ENCODE measurements around the gene FAM53B. TPM values are rescaled to one million over a fixed set of nuclear protein-coding genes. Genes with fewer than 3 reads are reported as not detected.

FAM53B gene
- total RNA-seq, 1 experiment from 2014 or later: 18.3 TPM

- TF ChIP-seq, protein P1, sequence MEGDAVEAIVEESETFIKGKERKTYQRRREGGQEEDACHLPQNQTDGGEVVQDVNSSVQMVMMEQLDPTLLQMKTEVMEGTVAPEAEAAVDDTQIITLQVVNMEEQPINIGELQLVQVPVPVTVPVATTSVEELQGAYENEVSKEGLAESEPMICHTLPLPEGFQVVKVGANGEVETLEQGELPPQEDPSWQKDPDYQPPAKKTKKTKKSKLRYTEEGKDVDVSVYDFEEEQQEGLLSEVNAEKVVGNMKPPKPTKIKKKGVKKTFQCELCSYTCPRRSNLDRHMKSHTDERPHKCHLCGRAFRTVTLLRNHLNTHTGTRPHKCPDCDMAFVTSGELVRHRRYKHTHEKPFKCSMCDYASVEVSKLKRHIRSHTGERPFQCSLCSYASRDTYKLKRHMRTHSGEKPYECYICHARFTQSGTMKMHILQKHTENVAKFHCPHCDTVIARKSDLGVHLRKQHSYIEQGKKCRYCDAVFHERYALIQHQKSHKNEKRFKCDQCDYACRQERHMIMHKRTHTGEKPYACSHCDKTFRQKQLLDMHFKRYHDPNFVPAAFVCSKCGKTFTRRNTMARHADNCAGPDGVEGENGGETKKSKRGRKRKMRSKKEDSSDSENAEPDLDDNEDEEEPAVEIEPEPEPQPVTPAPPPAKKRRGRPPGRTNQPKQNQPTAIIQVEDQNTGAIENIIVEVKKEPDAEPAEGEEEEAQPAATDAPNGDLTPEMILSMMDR (conservative IDR thresholded peaks at IDR 0.05; ENCODE audit: low read depth, low read length): no peak
- TF ChIP-seq EZH2 (IDR thresholded peaks at IDR 0.05; ENCODE audit: borderline replicate concordance, low read depth, low read length, poor library complexity, severe bottlenecking): no peak
- POLR2A ChIA-PET (ENCODE audit: low non-redundant PET): no interaction called here
- CTCF ChIA-PET: interaction anchor here (0.6 kb wide), 1 partner anchor 7 kb away, joined by 3 read pairs; no protein-coding TSS in a partner anchor
These were observed 31.3 kb downstream of the FAM53B start for GRCh38 chr10:124712704-124713407.

GRCh38 chr10:124711145-124711544 is 33.0 kb downstream of the FAM53B start:
- no peak overlapping the region for H3K4me3 ChIP-seq (ENCODE audit: low read depth, low read length, poor library complexity, severe bottlenecking)
- no peaks in the 10 kb centered on the region for H3K9me3 ChIP-seq (ENCODE audit: low read depth, low read length, poor library complexity, severe bottlenecking)
- CTCF ChIA-PET: no interaction called here
- H3K4me1 ChIP-seq (ENCODE audit: insufficient read depth, low read length, poor library complexity, severe bottlenecking): peaks cover 54% of the 10 kb centered on the region
- intact Hi-C loops (cut with micrococcal nuclease; ENCODE audit: unreplicated experiment): no loop called here
- DNase-seq (ENCODE audit: low spot score): peak; percentile 79
- POLR2A ChIA-PET (ENCODE audit: low non-redundant PET): no interaction called here
- H3K27me3 ChIP-seq (replicated peaks; ENCODE audit: insufficient read depth, low read depth, low read length, poor library complexity): no peaks in the 10 kb centered on the region
- no peak for TF ChIP-seq EZH2 (IDR thresholded peaks at IDR 0.05; ENCODE audit: borderline replicate concordance, low read depth, low read length, poor library complexity, severe bottlenecking)
- TF ChIP-seq, protein P1 (conservative IDR thresholded peaks at IDR 0.05; ENCODE audit: low read depth, low read length): no peak
- no TSS peak for BruUV-seq (replicated peaks)
- peak overlapping the region; percentile 15 for H3K27ac ChIP-seq (ENCODE audit: low read depth, low read length, poor library complexity, severe bottlenecking)
- H3K36me3 ChIP-seq (ENCODE audit: insufficient read depth, low read length, poor library complexity, severe bottlenecking): no peaks in the 10 kb centered on the region

More at GRCh38 chr10:124712704-124713407, 31.3 kb downstream of the FAM53B start:
- no peak overlapping the region for H3K4me3 ChIP-seq (ENCODE audit: low read depth, low read length, poor library complexity, severe bottlenecking)
- no peaks in the 10 kb centered on the region for H3K9me3 ChIP-seq (ENCODE audit: low read depth, low read length, poor library complexity, severe bottlenecking)
- peak overlapping the region; percentile 34 for H3K27ac ChIP-seq (ENCODE audit: low read depth, low read length, poor library complexity, severe bottlenecking)
- no peak for DNase-seq (ENCODE audit: low spot score)
- peaks cover 56% of the 10 kb centered on the region for H3K4me1 ChIP-seq (ENCODE audit: insufficient read depth, low read length, poor library complexity, severe bottlenecking)
- no peaks in the 10 kb centered on the region for H3K27me3 ChIP-seq (replicated peaks; ENCODE audit: insufficient read depth, low read depth, low read length, poor library complexity)
- no TSS peak for BruUV-seq (replicated peaks)
- H3K36me3 ChIP-seq (ENCODE audit: insufficient read depth, low read length, poor library complexity, severe bottlenecking): no peaks in the 10 kb centered on the region
- intact Hi-C loops (cut with micrococcal nuclease; ENCODE audit: unreplicated experiment): no loop called here

GRCh38 chr10:124710266-124710881 is 33.8 kb downstream of the FAM53B start:
- no peaks in the 10 kb centered on the region for H3K27me3 ChIP-seq (replicated peaks; ENCODE audit: insufficient read depth, low read depth, low read length, poor library complexity)
- TF ChIP-seq EZH2 (IDR thresholded peaks at IDR 0.05; ENCODE audit: borderline replicate concordance, low read depth, low read length, poor library complexity, severe bottlenecking): no peak
- TF ChIP-seq, protein P1 (conservative IDR thresholded peaks at IDR 0.05; ENCODE audit: low read depth, low read length): no peak
- H3K4me1 ChIP-seq (ENCODE audit: insufficient read depth, low read length, poor library complexity, severe bottlenecking): peaks cover 54% of the 10 kb centered on the region
- ChIA-PET POLR2A (ENCODE audit: low non-redundant PET) (no interaction called here), CTCF (no interaction called here)
- intact Hi-C loops (cut with micrococcal nuclease; ENCODE audit: unreplicated experiment): no loop called here
- no peak overlapping the region for H3K4me3 ChIP-seq (ENCODE audit: low read depth, low read length, poor library complexity, severe bottlenecking)
- peak overlapping the region; percentile 15 for H3K27ac ChIP-seq (ENCODE audit: low read depth, low read length, poor library complexity, severe bottlenecking)
- no peak for DNase-seq (ENCODE audit: low spot score)
- no peaks in the 10 kb centered on the region for H3K9me3 ChIP-seq (ENCODE audit: low read depth, low read length, poor library complexity, severe bottlenecking)
- H3K36me3 ChIP-seq (ENCODE audit: insufficient read depth, low read length, poor library complexity, severe bottlenecking): no peaks in the 10 kb centered on the region
- BruUV-seq (replicated peaks): no TSS peak

All from A673 (cell line).